Liver (tissue), 3 donors: Measurements from ENCODE around the gene COL8A2.

ENCODE experiments used
- CTCF ChIP-seq: fragments of 150-350 bp; IDR thresholded peaks from 2 replicates; pipeline ENCODE4 v1.5.1; 2017; ENCODE audit warnings: improper control_type of control experiment, low read depth, low read length; ENCODE audit not compliant: missing input control
- EGR1 ChIP-seq, 2 donors: IDR thresholded peaks; 2 replicates each; pipeline ENCODE4 v1.6.1; 2016 to 2018; ENCODE audit warnings: antibody characterized with exemption in 2 of 2, low read depth in 2 of 2
- GABPA ChIP-seq, 2 donors: IDR thresholded peaks in 1 of 2; conservative IDR thresholded peaks in 1 of 2; 2 replicates each; pipeline ENCODE4 v1.6.1; 2016; ENCODE audit warnings: antibody characterized with exemption in 2 of 2, mild to moderate bottlenecking in 1 of 2, moderate library complexity in 1 of 2
- HNF4A ChIP-seq, 2 donors: conservative IDR thresholded peaks; 2 replicates each; pipeline ENCODE4 v1.6.1; 2016; ENCODE audit warnings: antibody characterized with exemption in 2 of 2, mild to moderate bottlenecking in 2 of 2
- JUND ChIP-seq, 2 donors: IDR thresholded peaks; 2 replicates each; pipeline ENCODE4 v1.6.1; 2016; ENCODE audit warnings: antibody characterized with exemption in 2 of 2
- NR2F2 ChIP-seq: IDR thresholded peaks from 2 replicates; pipeline ENCODE4 v1.6.1; 2016; ENCODE audit warnings: antibody characterized with exemption
- RAD21 ChIP-seq, 2 donors: IDR thresholded peaks; 2 replicates each; pipeline ENCODE4 v1.6.1; 2016; ENCODE audit warnings: antibody characterized with exemption in 2 of 2, mild to moderate bottlenecking in 2 of 2
- RXRA ChIP-seq, 2 donors: IDR thresholded peaks; 2 replicates each; pipeline ENCODE4 v1.6.1; 2017 to 2018; ENCODE audit warnings: antibody characterized with exemption in 2 of 2, mild to moderate bottlenecking in 1 of 2
- TAF1 ChIP-seq: conservative IDR thresholded peaks from 2 replicates; pipeline ENCODE4 v1.6.1; 2016; ENCODE audit warnings: antibody characterized with exemption, mild to moderate bottlenecking
- YY1 ChIP-seq: IDR thresholded peaks from 2 replicates; pipeline ENCODE4 v1.6.1; 2016; ENCODE audit warnings: antibody characterized with exemption, mild to moderate bottlenecking
- ZBTB33 ChIP-seq: IDR thresholded peaks from 2 replicates; pipeline ENCODE4 v1.6.1; 2016; ENCODE audit warnings: antibody characterized with exemption
- TF ChIP-seq, protein P1 (sequence below): IDR thresholded peaks from 2 replicates; pipeline ENCODE4 v1.6.1; 2016; ENCODE audit warnings: antibody characterized with exemption
- TF ChIP-seq, protein P2 (sequence below): IDR thresholded peaks from 2 replicates; pipeline ENCODE4 v1.6.1; 2016; ENCODE audit warnings: antibody characterized with exemption
- TF ChIP-seq, protein P3 (sequence below): IDR thresholded peaks from 2 replicates; pipeline ENCODE4 v1.6.1; 2016; ENCODE audit warnings: antibody characterized with exemption, mild to moderate bottlenecking
- donor health status: healthy.
- donor health status: healthy.

DNA sequence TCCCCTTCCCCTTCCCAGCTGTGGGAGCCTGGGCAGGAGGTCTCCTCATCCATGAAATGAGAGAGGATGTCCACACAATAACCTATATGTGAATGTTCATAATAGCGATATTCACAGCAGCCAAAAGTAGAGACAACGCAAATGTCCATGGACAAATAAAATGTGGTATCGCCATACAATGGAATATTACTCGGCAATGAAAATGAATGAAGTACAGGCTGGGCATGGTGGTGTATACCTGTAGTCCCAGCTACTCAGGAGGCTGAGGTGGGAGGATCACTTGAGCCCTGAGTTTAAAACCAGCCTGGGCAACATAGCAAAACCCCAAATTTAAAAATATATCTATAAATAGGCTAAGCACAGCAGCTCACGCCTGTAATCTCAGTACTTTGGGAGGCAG is 23.5 kb downstream of the COL8A2 start:
- TF ChIP-seq CTCF (no peak), HNF4A (conservative IDR thresholded peaks at IDR 0.05) (no peak), TAF1 (no peak), EGR1 (IDR thresholded peaks at IDR 0.05; ENCODE audit: low read depth in 2 of 2) (no peak), GABPA (IDR thresholded peaks at IDR 0.05 in 1 of 2, conservative IDR thresholded peaks at IDR 0.05 in 1 of 2) (no peak), YY1 (no peak), JUND (IDR thresholded peaks at IDR 0.05) (no peak), RXRA (IDR thresholded peaks at IDR 0.05) (no peak), RAD21 (IDR thresholded peaks at IDR 0.05) (no peak), NR2F2 (no peak), ZBTB33 (no peak)
- TF ChIP-seq, protein P1, sequence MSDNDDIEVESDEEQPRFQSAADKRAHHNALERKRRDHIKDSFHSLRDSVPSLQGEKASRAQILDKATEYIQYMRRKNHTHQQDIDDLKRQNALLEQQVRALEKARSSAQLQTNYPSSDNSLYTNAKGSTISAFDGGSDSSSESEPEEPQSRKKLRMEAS = no peak
- TF ChIP-seq, protein P2, sequence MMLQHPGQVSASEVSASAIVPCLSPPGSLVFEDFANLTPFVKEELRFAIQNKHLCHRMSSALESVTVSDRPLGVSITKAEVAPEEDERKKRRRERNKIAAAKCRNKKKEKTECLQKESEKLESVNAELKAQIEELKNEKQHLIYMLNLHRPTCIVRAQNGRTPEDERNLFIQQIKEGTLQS = no peak
- TF ChIP-seq, protein P3, sequence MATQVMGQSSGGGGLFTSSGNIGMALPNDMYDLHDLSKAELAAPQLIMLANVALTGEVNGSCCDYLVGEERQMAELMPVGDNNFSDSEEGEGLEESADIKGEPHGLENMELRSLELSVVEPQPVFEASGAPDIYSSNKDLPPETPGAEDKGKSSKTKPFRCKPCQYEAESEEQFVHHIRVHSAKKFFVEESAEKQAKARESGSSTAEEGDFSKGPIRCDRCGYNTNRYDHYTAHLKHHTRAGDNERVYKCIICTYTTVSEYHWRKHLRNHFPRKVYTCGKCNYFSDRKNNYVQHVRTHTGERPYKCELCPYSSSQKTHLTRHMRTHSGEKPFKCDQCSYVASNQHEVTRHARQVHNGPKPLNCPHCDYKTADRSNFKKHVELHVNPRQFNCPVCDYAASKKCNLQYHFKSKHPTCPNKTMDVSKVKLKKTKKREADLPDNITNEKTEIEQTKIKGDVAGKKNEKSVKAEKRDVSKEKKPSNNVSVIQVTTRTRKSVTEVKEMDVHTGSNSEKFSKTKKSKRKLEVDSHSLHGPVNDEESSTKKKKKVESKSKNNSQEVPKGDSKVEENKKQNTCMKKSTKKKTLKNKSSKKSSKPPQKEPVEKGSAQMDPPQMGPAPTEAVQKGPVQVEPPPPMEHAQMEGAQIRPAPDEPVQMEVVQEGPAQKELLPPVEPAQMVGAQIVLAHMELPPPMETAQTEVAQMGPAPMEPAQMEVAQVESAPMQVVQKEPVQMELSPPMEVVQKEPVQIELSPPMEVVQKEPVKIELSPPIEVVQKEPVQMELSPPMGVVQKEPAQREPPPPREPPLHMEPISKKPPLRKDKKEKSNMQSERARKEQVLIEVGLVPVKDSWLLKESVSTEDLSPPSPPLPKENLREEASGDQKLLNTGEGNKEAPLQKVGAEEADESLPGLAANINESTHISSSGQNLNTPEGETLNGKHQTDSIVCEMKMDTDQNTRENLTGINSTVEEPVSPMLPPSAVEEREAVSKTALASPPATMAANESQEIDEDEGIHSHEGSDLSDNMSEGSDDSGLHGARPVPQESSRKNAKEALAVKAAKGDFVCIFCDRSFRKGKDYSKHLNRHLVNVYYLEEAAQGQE = no peak
